Right lobe of liver (tissue), 6 donors: ENCODE results near the gene CAST. TPM values are rescaled to one million over a fixed set of nuclear protein-coding genes. Genes with fewer than 3 reads are reported as not detected.

ENCODE experiments used
- ATAC-seq, 4 donors: fragments of 200-7000 bp; cut with Tn5 transposase; one replicate each; pipeline ENCODE4 v1.9.1; 2020; ENCODE audit warnings: mild to moderate bottlenecking in 4 of 4, moderate library complexity in 4 of 4
- DNase-seq, 3 donors: peaks; one replicate each; pipeline ENCODE4 v3.0.0-alpha.2; 2020
- H3K27ac ChIP-seq, 3 donors: fragments of 200-600 bp; one replicate each; pipeline ENCODE4 v1.8.0; 2022
- H3K27me3 ChIP-seq, 2 donors: fragments of 200-600 bp; one replicate each; pipeline ENCODE4 v1.8.0; 2022
- H3K36me3 ChIP-seq, 4 donors: fragments of 200-600 bp; sonication (generic) in 1 of 4; one replicate each; pipeline versions ENCODE4 v1.5.1 to v1.8.0; 2017 to 2022; ENCODE audit warnings: control low read depth in 1 of 4
- H3K4me1 ChIP-seq, 4 donors: fragments of 200-600 bp; sonication (generic) in 1 of 4; one replicate each; pipeline versions ENCODE4 v1.5.1 to v1.8.0; 2017 to 2022; ENCODE audit warnings: control low read depth in 1 of 4
- H3K4me3 ChIP-seq, 3 donors: fragments of 200-600 bp; one replicate each; pipeline ENCODE4 v1.8.0; 2022
- H3K9me3 ChIP-seq, 4 donors: fragments of 200-600 bp; sonication (generic) in 1 of 4; one replicate each; pipeline versions ENCODE4 v1.5.1 to v1.8.0; 2017 to 2022; ENCODE audit warnings: control low read depth in 1 of 4
- POLR2A ChIP-seq: fragments of 450-650 bp; IDR thresholded peaks from one replicate; pipeline ENCODE4 v1.6.1; 2017; ENCODE audit warnings: antibody characterized with exemption, mild to moderate bottlenecking
- WGBS: methylation state at CpG from one replicate; pipeline ENCODE4 v1.1.6; 2018; ENCODE audit warnings: low coverage, low lambda C conversion rate; ENCODE audit not compliant: insufficient coverage; ENCODE audit errors: missing lambda C conversion rate; 5-methylcytosine and 5-hydroxymethylcytosine counted together
- intact Hi-C, 2 donors: fragments of 100-400 bp; cut with DNase I; formaldehyde crosslinking; loops; one replicate each; pipeline versions ENCODE4 v1.11.2 to v1.14.1; 2022
- long read RNA-seq: library from polyadenylated mRNA; unstranded; transcript quantifications from one replicate; pipeline ENCODE4 v2.0.0, GENCODE V29; 2019
- total RNA-seq, 6 experiments: library from RNA; depleted of rRNA in 2 of 6; stranded (reverse); fragments of >200 nt in 2 of 6; fragmentation: NEBNext Ultra II Directional in 3 of 6; extraction: Animal tissue kit (Norgen Biotek cat#: 25700) in 3 of 6; gene quantifications; one replicate each; pipeline versions ENCODE4 v1.1.0 to v1.2.4, GENCODE V29; 2016 to 2023
- TF ChIP-seq, protein P1 (sequence below), 4 donors: fragments of 200-600 bp in 3 of 4; fragments of 450-650 bp in 1 of 4; IDR thresholded peaks; one replicate each; pipeline versions ENCODE4 v1.5.1 to v1.8.0; 2016 to 2022; ENCODE audit warnings: antibody characterized with exemption in 4 of 4, mild to moderate bottlenecking in 2 of 4
- donor health status: DM: no; HTN: yes; CAD: no.
- donor health status: DM: no; HTN: no; CAD: no.
- donor health status: DM: no; HTN: no; CAD: no.
- donor health status: DM: no; HTN: yes; CAD: no.
- donor health status: DM: no; HTN: yes; CAD: no.

Gene CAST, protein sequence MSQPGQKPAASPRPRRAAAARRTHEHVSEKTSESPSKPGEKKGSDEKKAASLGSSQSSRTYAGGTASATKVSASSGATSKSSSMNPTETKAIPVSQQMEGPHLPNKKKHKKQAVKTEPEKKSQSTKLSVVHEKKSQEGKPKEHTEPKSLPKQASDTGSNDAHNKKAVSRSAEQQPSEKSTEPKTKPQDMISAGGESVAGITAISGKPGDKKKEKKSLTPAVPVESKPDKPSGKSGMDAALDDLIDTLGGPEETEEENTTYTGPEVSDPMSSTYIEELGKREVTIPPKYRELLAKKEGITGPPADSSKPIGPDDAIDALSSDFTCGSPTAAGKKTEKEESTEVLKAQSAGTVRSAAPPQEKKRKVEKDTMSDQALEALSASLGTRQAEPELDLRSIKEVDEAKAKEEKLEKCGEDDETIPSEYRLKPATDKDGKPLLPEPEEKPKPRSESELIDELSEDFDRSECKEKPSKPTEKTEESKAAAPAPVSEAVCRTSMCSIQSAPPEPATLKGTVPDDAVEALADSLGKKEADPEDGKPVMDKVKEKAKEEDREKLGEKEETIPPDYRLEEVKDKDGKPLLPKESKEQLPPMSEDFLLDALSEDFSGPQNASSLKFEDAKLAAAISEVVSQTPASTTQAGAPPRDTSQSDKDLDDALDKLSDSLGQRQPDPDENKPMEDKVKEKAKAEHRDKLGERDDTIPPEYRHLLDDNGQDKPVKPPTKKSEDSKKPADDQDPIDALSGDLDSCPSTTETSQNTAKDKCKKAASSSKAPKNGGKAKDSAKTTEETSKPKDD
- total RNA-seq: 100 to 1,000 TPM in 4 of 6 experiments, 10 to 100 TPM in 2; 86.8 to 187 (median 123) TPM
- long read RNA-seq, partial matches to known transcripts: 16 of 21 reads
- long read RNA-seq, other reads (novel, unspliced or antisense): 5 of 21 reads

DNA sequence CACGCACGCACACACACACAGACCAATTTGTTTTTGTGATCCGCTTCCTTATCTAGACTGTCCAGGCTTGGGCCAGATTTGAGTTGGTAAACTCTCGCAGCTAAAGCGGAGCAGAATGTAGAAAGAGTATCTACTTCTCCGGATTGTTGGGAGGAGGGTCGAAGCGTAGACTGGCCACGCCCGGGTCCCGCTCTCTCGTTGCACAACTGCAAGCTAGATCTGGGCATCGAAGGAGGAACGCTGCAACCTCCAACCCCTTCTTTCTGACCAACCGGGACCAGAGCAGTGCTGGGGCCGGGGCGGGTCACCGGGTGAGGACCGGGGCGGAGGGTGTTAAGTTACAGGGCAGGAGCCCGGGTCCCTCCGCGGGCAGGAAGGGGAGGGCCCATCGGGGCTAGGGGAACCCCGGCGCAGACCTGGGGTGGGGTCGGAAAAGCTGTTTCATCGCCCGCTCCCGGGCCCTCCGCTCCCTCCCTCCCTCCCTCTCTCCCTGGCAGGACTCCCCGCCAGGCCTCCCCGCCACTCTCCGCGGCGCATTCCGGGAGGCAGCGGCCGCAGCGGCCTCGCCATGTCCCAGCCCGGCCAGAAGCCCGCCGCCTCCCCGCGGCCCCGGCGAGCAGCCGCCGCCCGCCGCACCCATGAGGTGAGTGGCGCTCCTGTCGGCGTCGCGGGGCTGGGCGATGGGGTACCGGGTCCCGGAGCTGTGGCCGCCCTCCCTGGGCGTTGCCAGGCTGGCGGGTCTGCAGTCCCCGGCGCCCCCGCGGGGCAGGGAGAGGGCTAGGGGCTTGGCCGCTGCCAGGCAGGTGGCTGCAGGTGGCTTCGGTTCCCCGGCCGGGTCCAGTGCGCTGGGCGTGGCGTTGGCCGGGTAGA, at the start of gene CAST:
CAST (plus strand) TSS at position 522 of the 870 bp plus-strand sequence; CDS start at position 569, 47 bp downstream.
- TF ChIP-seq, protein P1, sequence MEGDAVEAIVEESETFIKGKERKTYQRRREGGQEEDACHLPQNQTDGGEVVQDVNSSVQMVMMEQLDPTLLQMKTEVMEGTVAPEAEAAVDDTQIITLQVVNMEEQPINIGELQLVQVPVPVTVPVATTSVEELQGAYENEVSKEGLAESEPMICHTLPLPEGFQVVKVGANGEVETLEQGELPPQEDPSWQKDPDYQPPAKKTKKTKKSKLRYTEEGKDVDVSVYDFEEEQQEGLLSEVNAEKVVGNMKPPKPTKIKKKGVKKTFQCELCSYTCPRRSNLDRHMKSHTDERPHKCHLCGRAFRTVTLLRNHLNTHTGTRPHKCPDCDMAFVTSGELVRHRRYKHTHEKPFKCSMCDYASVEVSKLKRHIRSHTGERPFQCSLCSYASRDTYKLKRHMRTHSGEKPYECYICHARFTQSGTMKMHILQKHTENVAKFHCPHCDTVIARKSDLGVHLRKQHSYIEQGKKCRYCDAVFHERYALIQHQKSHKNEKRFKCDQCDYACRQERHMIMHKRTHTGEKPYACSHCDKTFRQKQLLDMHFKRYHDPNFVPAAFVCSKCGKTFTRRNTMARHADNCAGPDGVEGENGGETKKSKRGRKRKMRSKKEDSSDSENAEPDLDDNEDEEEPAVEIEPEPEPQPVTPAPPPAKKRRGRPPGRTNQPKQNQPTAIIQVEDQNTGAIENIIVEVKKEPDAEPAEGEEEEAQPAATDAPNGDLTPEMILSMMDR (IDR thresholded peaks at IDR 0.05): no peak
- TF ChIP-seq POLR2A: peak; percentile 46
- ATAC-seq: peak; percentile 79 to 88 (median 84)
- peak within 1 kb of the TSS; percentile 90 to 96 (median 93) for H3K27ac ChIP-seq
- H3K4me1 ChIP-seq: peaks cover 0 to 16% (median 0%) of the 10 kb centered on the region in 4 donors
- no peaks in the 10 kb centered on the region for H3K9me3 ChIP-seq
- peak; percentile 95 to 97 (median 95) for DNase-seq
- H3K4me3 ChIP-seq: peak within 1 kb of the TSS; percentile 79 to 93 (median 88)
- intact Hi-C loops: no loop called here
- H3K27me3 ChIP-seq: no peaks in the 10 kb centered on the region
- no peaks in the 10 kb centered on the region for H3K36me3 ChIP-seq
- under 1% methylated on average over 17 of the region's 75 CpGs for WGBS

DNA sequence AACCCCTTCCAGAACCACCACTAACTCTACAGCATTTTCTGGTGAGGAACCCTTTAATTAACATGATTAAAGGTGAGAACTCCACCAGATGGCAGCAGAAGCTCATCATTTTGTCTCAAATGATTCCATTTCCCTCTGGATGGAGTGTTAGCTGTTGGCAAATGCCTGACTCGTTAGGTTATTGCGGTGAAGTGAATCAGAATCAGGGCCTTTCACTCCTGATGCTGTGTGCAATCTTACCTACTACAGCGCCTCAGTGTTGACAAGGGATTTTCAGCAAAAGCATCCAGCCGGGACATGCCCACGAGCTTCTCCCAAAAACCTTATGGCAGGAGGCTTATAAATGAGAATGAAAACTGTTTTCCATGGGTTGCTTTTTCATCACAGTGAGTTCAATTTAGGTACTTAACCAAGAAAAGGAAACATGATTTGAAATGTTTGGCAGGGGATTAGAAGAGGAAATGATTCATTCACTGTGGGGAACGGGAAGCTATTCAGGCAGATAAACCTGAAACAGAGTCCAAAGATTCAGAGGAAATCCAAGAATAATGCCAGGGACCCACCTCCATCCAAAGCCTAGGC, 48.0 kb upstream of the CAST start:
- H3K27me3 ChIP-seq: no peaks in the 10 kb centered on the region
- no peak overlapping the region for H3K4me3 ChIP-seq
- no peak for TF ChIP-seq POLR2A
- TF ChIP-seq, protein P1 (IDR thresholded peaks at IDR 0.05): peak; percentile 58 to 82 (median 60)
- H3K4me1 ChIP-seq: peaks cover 0 to 6% (median 0%) of the 10 kb centered on the region in 4 donors
- DNase-seq (peak in 1 of 3 donors; percentile 63), ATAC-seq (peak; percentile 91 to 95 (median 94))
- no peaks in the 10 kb centered on the region for H3K36me3 ChIP-seq
- H3K9me3 ChIP-seq: no peaks in the 10 kb centered on the region
- H3K27ac ChIP-seq: peak overlapping the region in 1 of 3 donors; percentile 19
- 21% methylated on average over 6 of the region's 6 CpGs for WGBS
- intact Hi-C loops: loop anchor here in 1 of 2 donors (10.0 kb wide), 1 partner anchor 71 kb away; no protein-coding TSS in a partner anchor

DNA sequence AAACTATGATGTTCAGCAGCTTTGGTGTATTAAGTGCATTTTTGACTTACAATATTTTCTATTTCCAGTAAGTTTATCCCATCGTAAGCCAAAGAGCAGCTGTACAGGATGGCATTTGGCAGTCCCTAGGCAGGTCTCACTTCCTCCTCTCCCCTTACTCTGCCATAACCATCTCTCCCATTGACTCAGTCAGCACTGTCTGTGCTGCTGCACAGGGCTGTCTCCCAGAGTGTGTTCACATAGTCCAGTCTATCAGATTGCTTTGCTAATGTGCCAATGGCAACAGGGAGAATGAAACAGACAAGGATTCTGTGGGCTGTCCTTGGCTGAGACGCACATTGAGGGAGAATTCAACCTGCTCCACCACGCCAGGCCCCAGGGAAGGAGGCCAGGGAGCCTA, 47.0 kb upstream of the CAST start:
- DNase-seq: no peak
- intact Hi-C loops: loop anchor here in 1 of 2 donors (10.0 kb wide), 1 partner anchor 70 kb away; no protein-coding TSS in a partner anchor
- H3K9me3 ChIP-seq: no peaks in the 10 kb centered on the region
- ATAC-seq: peak in 1 of 4 donors; percentile 11
- H3K4me1 ChIP-seq: peaks cover 0 to 6% (median 0%) of the 10 kb centered on the region in 4 donors
- no peaks in the 10 kb centered on the region for H3K27me3 ChIP-seq
- no peaks in the 10 kb centered on the region for H3K36me3 ChIP-seq
- no peak for TF ChIP-seq POLR2A
- TF ChIP-seq, protein P1 (IDR thresholded peaks at IDR 0.05): no peak
- no peak overlapping the region for H3K4me3 ChIP-seq
- H3K27ac ChIP-seq: no peak overlapping the region
- 60% methylated on average over 2 of the region's 3 CpGs for WGBS
